Measurements from ENCODE around the gene FAM120B. TPM values are rescaled to one million over a fixed set of nuclear protein-coding genes. Genes with fewer than 3 reads are reported as not detected.

The FAM120B gene
- total RNA-seq, 1 donor from 2014 or later = 9.9 TPM

DNA sequence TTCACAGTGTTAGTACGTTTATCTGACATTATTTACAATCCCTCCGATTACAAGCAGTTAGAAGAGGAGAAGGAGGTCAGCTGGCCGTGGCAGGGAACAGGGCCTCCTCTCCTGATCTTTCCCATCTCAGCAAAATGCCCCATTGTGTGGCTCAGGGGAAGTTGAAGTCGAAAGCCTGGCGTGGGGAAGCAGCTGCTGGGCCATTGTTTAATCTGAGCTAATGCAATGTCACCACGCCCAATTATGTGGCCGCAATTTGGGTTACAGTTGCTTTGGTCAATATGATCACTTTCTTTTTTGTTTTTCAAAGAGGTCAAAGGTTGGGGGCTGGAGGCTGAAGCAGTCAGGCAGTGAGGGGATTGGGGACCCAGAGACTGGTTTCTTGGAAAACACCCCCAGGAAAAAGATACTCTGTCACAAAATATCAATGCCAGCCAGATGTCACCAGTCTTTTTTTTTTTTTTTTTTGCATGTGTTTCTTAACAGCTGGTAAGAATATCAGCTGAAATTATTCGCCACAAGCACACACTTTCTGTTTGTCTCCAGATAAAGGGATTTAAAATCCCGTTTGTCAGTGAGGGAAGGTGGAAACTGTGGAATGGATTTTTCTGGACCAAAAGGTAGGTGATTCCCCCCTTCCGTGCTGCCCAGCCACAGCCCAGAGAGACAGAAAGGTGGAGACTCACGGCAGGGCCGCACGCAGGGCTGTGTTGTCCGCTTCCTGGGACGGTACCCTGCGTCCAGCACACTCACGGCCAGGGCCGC is 40.3 kb upstream of the FAM120B start:
- Histone ChIP-seq H3K9me3 (no peaks in the 10 kb centered on the region), H3K27me3 (no peaks in the 10 kb centered on the region), H3K4me3 (no peak overlapping the region), H3K4me1 (no peaks in the 10 kb centered on the region), H3K27ac (no peak overlapping the region), H3K36me3 (no peaks in the 10 kb centered on the region)
- TF ChIP-seq, protein P1, sequence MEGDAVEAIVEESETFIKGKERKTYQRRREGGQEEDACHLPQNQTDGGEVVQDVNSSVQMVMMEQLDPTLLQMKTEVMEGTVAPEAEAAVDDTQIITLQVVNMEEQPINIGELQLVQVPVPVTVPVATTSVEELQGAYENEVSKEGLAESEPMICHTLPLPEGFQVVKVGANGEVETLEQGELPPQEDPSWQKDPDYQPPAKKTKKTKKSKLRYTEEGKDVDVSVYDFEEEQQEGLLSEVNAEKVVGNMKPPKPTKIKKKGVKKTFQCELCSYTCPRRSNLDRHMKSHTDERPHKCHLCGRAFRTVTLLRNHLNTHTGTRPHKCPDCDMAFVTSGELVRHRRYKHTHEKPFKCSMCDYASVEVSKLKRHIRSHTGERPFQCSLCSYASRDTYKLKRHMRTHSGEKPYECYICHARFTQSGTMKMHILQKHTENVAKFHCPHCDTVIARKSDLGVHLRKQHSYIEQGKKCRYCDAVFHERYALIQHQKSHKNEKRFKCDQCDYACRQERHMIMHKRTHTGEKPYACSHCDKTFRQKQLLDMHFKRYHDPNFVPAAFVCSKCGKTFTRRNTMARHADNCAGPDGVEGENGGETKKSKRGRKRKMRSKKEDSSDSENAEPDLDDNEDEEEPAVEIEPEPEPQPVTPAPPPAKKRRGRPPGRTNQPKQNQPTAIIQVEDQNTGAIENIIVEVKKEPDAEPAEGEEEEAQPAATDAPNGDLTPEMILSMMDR (IDR thresholded peaks at IDR 0.05) = no peak
- DNase-seq (ENCODE audit: low spot score in 2 of 2) = no peak
- intact Hi-C loops (cut with DNase I) = no loop called here

DNA sequence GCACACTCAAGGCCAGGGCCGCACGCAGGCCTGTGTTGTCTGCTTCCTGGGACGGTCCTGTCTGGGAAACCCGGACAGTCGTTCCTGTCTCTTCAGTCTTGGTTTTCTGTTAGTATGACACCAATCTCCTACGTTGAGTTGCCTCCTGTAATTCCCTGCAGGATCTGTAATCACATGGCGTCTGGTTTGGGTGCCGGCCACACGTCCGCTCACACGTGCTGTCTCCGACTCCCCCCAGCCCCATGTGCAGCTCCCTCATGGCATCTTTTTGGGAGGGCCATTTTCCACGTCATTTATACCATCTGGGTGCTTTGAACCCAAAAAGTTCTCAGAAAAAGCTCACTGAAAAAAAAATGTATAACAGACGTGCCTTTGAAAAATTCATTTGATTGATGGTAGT is 38.9 kb upstream of the FAM120B start:
- Histone ChIP-seq H3K36me3 (no peaks in the 10 kb centered on the region), H3K4me3 (no peak overlapping the region), H3K27me3 (no peaks in the 10 kb centered on the region), H3K9me3 (no peaks in the 10 kb centered on the region), H3K4me1 (no peaks in the 10 kb centered on the region), H3K27ac (no peak overlapping the region)
- TF ChIP-seq, protein P1 (IDR thresholded peaks at IDR 0.05) = no peak
- DNase-seq (ENCODE audit: low spot score in 2 of 2) = no peak
- intact Hi-C loops (cut with DNase I) = no loop called here

DNA sequence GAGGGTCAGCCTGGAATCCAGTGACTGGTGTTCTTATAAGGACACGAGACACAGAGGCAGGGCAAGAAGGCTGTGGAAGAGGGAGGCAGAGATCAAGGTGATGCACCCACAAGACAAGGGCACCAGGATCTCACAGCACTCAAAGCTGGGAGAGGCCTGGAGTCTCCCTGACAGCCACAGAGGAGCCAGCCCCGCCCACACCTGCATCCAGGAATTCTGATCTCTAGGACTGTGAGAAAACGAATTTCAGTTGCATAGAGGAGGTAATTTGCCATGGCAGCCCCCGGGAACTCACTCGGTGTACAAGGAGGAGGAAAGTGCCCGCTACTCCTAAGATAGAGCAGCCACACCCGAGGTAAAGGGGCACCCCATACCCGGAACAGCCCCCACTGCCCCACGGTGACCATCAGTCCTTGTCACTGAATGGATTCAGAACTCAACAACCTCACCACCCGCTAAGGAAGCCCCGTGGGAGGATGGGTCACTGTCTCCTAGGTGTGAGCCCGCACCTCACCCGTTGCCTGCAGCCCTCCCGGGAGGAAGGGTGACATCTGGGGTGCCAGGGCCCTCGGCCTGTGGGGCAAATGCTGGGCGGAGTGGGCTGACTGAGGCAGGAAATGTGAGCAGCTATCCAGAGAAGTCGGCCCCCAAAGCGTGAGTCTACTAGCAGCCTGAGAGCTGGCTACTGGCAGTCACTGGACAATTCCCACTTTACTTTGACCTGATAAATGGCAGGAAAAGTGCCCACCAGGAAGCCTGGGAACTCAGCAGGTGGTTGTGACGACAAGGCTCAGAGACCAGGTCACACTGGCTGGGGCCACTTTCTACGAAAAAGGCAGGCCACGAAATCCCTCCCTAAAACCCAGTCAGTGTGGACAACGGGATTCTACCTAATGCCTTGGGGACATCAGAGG is 38.1 kb upstream of the FAM120B start:
- intact Hi-C loops (cut with DNase I) = no loop called here
- DNase-seq (ENCODE audit: low spot score in 2 of 2) = no peak
- H3K4me1 ChIP-seq = no peaks in the 10 kb centered on the region
- H3K9me3 ChIP-seq = no peaks in the 10 kb centered on the region
- H3K27me3 ChIP-seq = no peaks in the 10 kb centered on the region
- TF ChIP-seq, protein P1 (IDR thresholded peaks at IDR 0.05) = no peak
- H3K4me3 ChIP-seq = no peak overlapping the region
- H3K36me3 ChIP-seq = no peaks in the 10 kb centered on the region
- H3K27ac ChIP-seq = no peak overlapping the region

DNA sequence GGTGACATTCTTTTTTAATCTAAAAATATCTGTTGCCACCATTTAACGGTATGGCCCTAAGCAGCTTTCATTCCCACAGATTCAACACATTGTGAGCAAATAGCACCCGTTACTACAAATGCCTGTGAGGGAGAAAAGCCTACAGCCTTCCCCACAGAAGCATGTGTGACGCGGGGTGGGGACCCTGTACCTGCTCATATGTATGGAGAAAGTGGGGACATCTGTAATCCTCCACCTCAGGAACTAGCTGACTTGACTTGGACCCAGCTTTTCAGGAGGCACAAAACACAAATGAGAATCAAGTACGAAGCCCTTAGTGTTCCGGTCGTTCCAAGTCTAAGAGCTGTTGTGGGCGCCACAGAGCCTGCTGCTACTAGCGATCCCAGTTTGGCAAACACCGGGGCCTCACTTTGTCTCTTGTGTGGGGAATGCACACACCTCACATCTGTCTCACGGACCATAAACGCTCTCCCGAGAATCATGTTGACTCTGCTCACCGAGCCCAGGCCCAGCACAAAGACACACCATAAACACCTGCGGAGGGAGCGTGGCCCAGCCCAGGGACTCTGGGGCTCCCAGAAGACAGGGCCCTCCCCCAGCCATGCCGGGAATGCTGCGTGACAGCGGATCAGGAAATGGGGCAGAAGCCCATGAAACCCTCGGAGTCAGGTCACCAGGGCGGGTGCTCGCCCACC is 37.3 kb upstream of the FAM120B start:
- Histone ChIP-seq H3K36me3 (no peaks in the 10 kb centered on the region), H3K27ac (no peak overlapping the region), H3K9me3 (no peaks in the 10 kb centered on the region), H3K4me1 (no peaks in the 10 kb centered on the region), H3K27me3 (no peaks in the 10 kb centered on the region), H3K4me3 (no peak overlapping the region)
- intact Hi-C loops (cut with DNase I) = no loop called here
- DNase-seq (ENCODE audit: low spot score in 2 of 2) = no peak
- TF ChIP-seq, protein P1 (IDR thresholded peaks at IDR 0.05) = no peak

DNA sequence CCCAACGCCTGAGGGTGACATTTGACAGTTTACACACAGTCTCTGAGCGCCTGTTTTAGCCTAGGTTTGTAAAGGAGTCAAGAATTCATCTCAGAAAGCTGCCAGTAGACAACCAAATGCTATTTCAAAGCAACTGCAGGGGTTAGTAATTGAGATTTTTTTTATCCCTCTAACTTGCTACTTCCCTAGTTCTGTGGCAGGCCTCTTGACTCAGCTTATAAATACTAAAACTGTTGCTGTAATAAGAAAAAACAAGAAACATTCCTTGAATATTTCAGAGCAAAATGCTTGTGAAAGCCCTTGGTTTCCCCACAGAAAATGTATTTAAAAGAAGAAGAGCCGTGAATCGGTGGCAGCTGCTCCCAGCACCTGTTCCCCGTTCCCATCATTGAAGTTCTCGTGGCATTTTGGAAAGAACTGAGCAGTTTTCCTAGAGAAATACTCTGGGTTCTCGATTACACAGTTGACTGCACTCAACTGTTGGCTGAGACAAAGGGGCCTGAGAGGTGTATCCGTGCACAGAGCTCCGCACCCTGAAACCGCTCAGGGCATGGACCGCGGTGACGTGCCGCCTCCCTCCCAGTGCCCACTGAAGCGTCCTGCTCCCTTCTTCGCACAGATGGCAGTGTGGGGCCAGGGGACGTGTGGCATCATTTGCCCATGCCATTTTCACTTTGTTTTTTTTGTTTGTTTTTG is 36.6 kb upstream of the FAM120B start:
- Histone ChIP-seq H3K36me3 (no peaks in the 10 kb centered on the region), H3K9me3 (no peaks in the 10 kb centered on the region), H3K27me3 (no peaks in the 10 kb centered on the region), H3K4me1 (no peaks in the 10 kb centered on the region), H3K4me3 (no peak overlapping the region), H3K27ac (no peak overlapping the region)
- TF ChIP-seq, protein P1 (IDR thresholded peaks at IDR 0.05) = no peak
- DNase-seq (ENCODE audit: low spot score in 2 of 2) = no peak
- intact Hi-C loops (cut with DNase I) = no loop called here

Data from ascending aorta (tissue), 2 donors.